Astrocyte (in vitro differentiated cells and primary cell): ENCODE measurements around the gene GNB1L. TPM values are rescaled to one million over a fixed set of nuclear protein-coding genes. Genes with fewer than 3 reads are reported as not detected.

Source experiments
- DNase-seq: peaks from one replicate; pipeline ENCODE4 v3.0.0-alpha.2; 2010; ENCODE audit warnings: low read depth
- FAIRE-seq: peaks from 2 replicates; lab custom pipeline; 2011; peaks lifted over from hg19 to GRCh38; lab: Jason Lieb, UNC
- H2AFZ ChIP-seq: 2 replicates; pipeline ENCODE4 v1.6.0; 2012; ENCODE audit warnings: low read depth, low read length, inconsistent platforms
- H3K27ac ChIP-seq: 2 replicates; pipeline ENCODE4 v1.5.1; 2011; ENCODE audit warnings: low read depth, low read length, inconsistent platforms
- H3K27me3 ChIP-seq: 2 replicates; pipeline ENCODE4 v1.6.0; 2011; ENCODE audit warnings: low read length, inconsistent platforms; ENCODE audit not compliant: insufficient read depth
- H3K36me3 ChIP-seq: 2 replicates; pipeline ENCODE4 v1.5.1; 2011; ENCODE audit warnings: low read length, inconsistent platforms; ENCODE audit not compliant: insufficient read depth
- H3K4me1 ChIP-seq: 2 replicates; pipeline ENCODE4 v1.5.1; 2011; ENCODE audit warnings: low read length, inconsistent platforms; ENCODE audit not compliant: insufficient read depth
- H3K4me2 ChIP-seq: 2 replicates; pipeline ENCODE4 v1.6.0; 2012; ENCODE audit warnings: low read length, inconsistent platforms
- H3K4me3 ChIP-seq: 2 replicates; pipeline ENCODE4 v1.5.1; 2011; ENCODE audit warnings: low read depth, mild to moderate bottlenecking, low read length, inconsistent platforms; ENCODE audit not compliant: insufficient read depth
- H3K79me2 ChIP-seq: 2 replicates; pipeline ENCODE4 v1.6.0; 2012; ENCODE audit warnings: mild to moderate bottlenecking, low read length, inconsistent platforms; ENCODE audit not compliant: insufficient read depth
- H3K9ac ChIP-seq: 2 replicates; pipeline ENCODE4 v1.6.0; 2012; ENCODE audit warnings: mild to moderate bottlenecking, low read length, inconsistent platforms
- H3K9me3 ChIP-seq: 2 replicates; pipeline ENCODE4 v1.5.1; 2012; ENCODE audit warnings: low read depth, mild to moderate bottlenecking, low read length, inconsistent platforms; ENCODE audit not compliant: insufficient read depth
- H4K20me1 ChIP-seq: 2 replicates; pipeline ENCODE4 v1.6.0; 2012; ENCODE audit warnings: low read length, inconsistent platforms; ENCODE audit not compliant: insufficient read depth
- H3K27ac Mint-ChIP-seq: one replicate; pipeline ENCODE4 v1.8.0; 2021; ENCODE audit warnings: mild to moderate bottlenecking, mixed read lengths; ENCODE audit not compliant: unreplicated experiment
- H3K27me3 Mint-ChIP-seq: one replicate; pipeline ENCODE4 v1.8.0; 2021; ENCODE audit warnings: low read depth, mixed read lengths; ENCODE audit not compliant: unreplicated experiment
- H3K36me3 Mint-ChIP-seq: one replicate; pipeline ENCODE4 v1.8.0; 2021; ENCODE audit warnings: low read depth, mixed read lengths; ENCODE audit not compliant: unreplicated experiment
- H3K4me1 Mint-ChIP-seq: one replicate; pipeline ENCODE4 v1.8.0; 2021; ENCODE audit warnings: low read depth, mixed read lengths; ENCODE audit not compliant: unreplicated experiment
- H3K4me3 Mint-ChIP-seq: one replicate; pipeline ENCODE4 v1.8.0; 2021; ENCODE audit warnings: mild to moderate bottlenecking, moderate library complexity, mixed read lengths; ENCODE audit not compliant: unreplicated experiment
- H3K9me3 Mint-ChIP-seq: one replicate; pipeline ENCODE4 v1.8.0; 2021; ENCODE audit warnings: mild to moderate bottlenecking, mixed read lengths; ENCODE audit not compliant: unreplicated experiment
- EZH2 ChIP-seq: IDR thresholded peaks from 2 replicates; pipeline ENCODE4 v1.6.1; 2012; ENCODE audit warnings: mild to moderate bottlenecking, low read length, inconsistent platforms; ENCODE audit not compliant: insufficient read depth
- total RNA-seq: library from RNA; stranded (reverse); gene quantifications from 2 replicates; pipeline ENCODE4 v1.2.1, GENCODE V29; 2021
- TF ChIP-seq, protein P1 (sequence below): IDR thresholded peaks from 2 replicates; pipeline ENCODE4 v1.5.1; 2011; ENCODE audit warnings: low read depth, mild to moderate bottlenecking, inconsistent platforms, low read length, moderate library complexity; ENCODE audit not compliant: insufficient read depth

GNB1L gene
- total RNA-seq, 1 donor from 2014 or later = 14.3 TPM

DNA sequence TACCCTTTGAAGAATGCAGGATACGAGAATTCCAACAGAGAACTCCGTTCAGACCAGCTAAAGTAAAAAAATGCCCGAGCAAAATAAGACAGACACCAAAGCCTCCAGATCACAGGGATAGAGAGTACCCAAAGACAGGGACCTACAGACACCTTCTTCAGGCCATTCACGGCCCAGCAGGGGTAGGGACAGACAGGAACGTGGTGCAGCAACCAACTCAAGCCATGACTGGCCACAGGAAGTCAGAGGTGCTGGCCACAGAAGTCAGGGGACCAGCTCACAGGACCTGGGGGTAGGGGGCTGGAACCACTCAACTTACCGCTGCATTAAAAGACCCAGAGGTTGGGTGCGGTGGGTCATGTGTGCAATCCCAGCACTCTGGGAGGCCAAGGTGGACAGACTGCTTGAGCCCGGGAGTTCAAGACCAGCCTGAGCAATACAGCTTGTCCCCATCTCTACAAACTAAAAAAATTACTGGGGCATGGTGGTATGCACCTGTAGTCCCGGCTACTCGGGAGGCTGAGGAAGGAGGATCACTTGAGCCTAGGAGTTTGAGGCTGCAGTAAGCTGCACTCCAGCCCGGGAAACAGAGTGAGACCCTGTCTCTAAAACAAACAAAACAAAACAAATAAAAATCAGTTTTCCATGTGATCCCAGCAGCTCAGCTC lies 47.0 kb upstream of the GNB1L start:
- Histone ChIP-seq H3K4me2 (no peak overlapping the region), H3K36me3 (no peaks in the 10 kb centered on the region), H3K27ac (no peak overlapping the region), H3K9ac (no peak overlapping the region), H3K4me3 (no peak overlapping the region), H3K4me1 (peaks cover 3% of the 10 kb centered on the region), H3K9me3 (no peaks in the 10 kb centered on the region), H4K20me1 (no peaks in the 10 kb centered on the region), H3K27me3 (no peaks in the 10 kb centered on the region), H3K79me2 (no peaks in the 10 kb centered on the region), H2AFZ (no peak overlapping the region)
- no peaks in the 10 kb centered on the region for H3K9me3 Mint-ChIP-seq
- FAIRE-seq (no peak), DNase-seq (no peak)
- peaks cover 3% of the 10 kb centered on the region for H3K36me3 Mint-ChIP-seq
- H3K27ac Mint-ChIP-seq = no peak overlapping the region
- no peaks in the 10 kb centered on the region for H3K27me3 Mint-ChIP-seq
- H3K4me3 Mint-ChIP-seq = no peak overlapping the region
- TF ChIP-seq, protein P1, sequence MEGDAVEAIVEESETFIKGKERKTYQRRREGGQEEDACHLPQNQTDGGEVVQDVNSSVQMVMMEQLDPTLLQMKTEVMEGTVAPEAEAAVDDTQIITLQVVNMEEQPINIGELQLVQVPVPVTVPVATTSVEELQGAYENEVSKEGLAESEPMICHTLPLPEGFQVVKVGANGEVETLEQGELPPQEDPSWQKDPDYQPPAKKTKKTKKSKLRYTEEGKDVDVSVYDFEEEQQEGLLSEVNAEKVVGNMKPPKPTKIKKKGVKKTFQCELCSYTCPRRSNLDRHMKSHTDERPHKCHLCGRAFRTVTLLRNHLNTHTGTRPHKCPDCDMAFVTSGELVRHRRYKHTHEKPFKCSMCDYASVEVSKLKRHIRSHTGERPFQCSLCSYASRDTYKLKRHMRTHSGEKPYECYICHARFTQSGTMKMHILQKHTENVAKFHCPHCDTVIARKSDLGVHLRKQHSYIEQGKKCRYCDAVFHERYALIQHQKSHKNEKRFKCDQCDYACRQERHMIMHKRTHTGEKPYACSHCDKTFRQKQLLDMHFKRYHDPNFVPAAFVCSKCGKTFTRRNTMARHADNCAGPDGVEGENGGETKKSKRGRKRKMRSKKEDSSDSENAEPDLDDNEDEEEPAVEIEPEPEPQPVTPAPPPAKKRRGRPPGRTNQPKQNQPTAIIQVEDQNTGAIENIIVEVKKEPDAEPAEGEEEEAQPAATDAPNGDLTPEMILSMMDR = no peak
- peaks cover 13% of the 10 kb centered on the region for H3K4me1 Mint-ChIP-seq

DNA sequence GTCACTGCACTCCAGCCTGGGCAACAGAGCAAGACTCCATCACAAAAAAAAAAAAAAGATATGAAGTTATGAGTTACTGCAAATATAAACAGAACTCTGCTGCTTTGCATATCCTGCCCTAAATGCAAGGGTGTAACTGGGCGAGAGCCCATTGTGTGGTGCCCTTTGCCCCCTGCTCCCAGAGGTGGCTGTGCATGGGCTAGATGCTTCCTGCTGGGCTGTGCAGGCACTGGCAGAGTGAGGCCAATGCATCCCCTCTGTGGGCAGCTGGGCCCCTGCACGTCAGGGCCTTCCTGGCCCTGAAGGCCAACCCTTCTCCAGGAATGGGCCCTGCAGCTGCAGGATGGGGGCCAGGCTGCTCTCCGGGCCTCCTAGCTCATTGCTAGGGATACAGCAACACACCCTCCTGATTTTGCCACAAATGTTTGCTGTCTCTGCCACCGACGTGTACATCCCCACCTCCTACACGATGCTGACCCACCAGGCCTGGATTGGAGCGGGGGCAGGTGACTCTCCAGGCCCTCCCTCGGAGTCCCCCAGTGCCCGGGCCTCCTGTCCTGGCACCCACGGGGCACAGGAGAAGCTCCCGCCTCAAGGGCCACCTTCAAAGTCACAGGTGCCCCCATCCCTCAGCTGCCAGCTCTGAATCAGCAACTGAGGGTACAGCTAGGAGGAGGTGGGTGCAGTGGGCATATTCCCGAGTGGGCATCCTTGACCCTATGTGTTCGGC lies 46.2 kb upstream of the GNB1L start:
- Mint-ChIP-seq H3K4me1 (peaks cover 13% of the 10 kb centered on the region), H3K4me3 (no peak overlapping the region), H3K9me3 (no peaks in the 10 kb centered on the region), H3K36me3 (peaks cover 2% of the 10 kb centered on the region), H3K27ac (no peak overlapping the region), H3K27me3 (no peaks in the 10 kb centered on the region)
- H3K79me2 ChIP-seq = no peaks in the 10 kb centered on the region
- H3K27me3 ChIP-seq = no peaks in the 10 kb centered on the region
- TF ChIP-seq EZH2 = no peak
- H3K36me3 ChIP-seq = no peaks in the 10 kb centered on the region
- no peak overlapping the region for H3K9ac ChIP-seq
- H3K4me2 ChIP-seq = no peak overlapping the region
- H3K9me3 ChIP-seq = no peaks in the 10 kb centered on the region
- peaks cover 3% of the 10 kb centered on the region for H3K4me1 ChIP-seq
- no peak for DNase-seq
- FAIRE-seq = no peak
- H3K4me3 ChIP-seq = no peak overlapping the region
- no peak overlapping the region for H3K27ac ChIP-seq
- no peak overlapping the region for H2AFZ ChIP-seq
- H4K20me1 ChIP-seq = no peaks in the 10 kb centered on the region

DNA sequence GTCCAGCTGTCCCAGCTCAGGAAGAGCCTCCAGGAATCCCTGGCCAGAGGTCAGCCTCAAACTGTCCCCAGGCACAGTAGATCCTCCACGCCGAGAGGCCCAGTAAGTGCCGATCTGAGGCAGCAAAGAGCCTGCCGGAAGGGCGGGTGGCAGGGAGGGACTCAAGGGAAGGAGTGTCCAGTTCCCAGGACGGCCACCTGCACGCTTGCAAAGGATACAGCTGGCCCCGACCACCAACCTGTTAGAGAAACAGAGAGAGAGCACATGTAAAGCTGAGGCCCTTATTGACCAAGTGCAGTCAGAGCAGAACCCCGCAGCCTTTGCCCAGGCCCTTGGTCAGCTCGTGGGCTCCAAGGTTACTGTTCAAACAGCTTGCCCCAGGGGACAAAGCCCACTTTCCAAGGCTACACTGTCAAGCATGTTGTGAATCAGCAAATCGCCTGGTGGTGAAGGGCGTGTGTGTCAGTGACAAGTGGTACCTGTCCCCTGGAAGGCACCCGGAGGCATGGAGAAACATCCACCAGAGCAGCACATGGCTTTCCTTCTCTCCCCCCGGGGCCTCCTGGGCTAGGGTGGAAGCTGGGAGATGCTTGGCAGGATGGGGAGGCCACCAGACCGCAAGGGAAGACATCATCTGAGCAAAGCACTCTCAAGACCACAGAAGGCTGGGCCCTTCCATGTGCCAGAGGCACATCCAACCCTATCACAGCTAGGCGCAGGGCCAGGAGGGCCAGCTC lies 44.3 kb upstream of the GNB1L start:
- peaks cover 3% of the 10 kb centered on the region for H3K36me3 Mint-ChIP-seq
- no peak for FAIRE-seq

More for the DNA sequence above, 44.3 kb upstream of the GNB1L start:
- H3K4me3 ChIP-seq = no peak overlapping the region
- H2AFZ ChIP-seq = no peak overlapping the region
- Mint-ChIP-seq H3K4me3 (no peak overlapping the region), H3K27ac (no peak overlapping the region), H3K27me3 (no peaks in the 10 kb centered on the region), H3K4me1 (peaks cover 13% of the 10 kb centered on the region), H3K9me3 (no peaks in the 10 kb centered on the region)
- TF ChIP-seq, protein P1 = no peak
- no peak for TF ChIP-seq EZH2
- no peaks in the 10 kb centered on the region for H4K20me1 ChIP-seq
- H3K27ac ChIP-seq = no peak overlapping the region
- H3K36me3 ChIP-seq = no peaks in the 10 kb centered on the region
- no peak overlapping the region for H3K9ac ChIP-seq
- peaks cover 3% of the 10 kb centered on the region for H3K4me1 ChIP-seq
- no peaks in the 10 kb centered on the region for H3K79me2 ChIP-seq
- H3K27me3 ChIP-seq = no peaks in the 10 kb centered on the region
- no peaks in the 10 kb centered on the region for H3K9me3 ChIP-seq
- no peak for DNase-seq
- H3K4me2 ChIP-seq = no peak overlapping the region
